PC-9 (cell line): ENCODE data around the gene CRAMP1.

Source experiments
- EZH2 ChIP-seq: fragments of 200-600 bp; sonication (generic); IDR thresholded peaks from 2 replicates; pipeline ENCODE4 v1.8.0; 2017; ENCODE audit warnings: antibody characterized with exemption, low read depth
- TF ChIP-seq, protein P1 (sequence below): fragments of 200-600 bp; sonication (generic); conservative IDR thresholded peaks from 2 replicates; pipeline ENCODE4 v1.6.1; 2017; ENCODE audit warnings: mixed run types, antibody characterized with exemption, mild to moderate bottlenecking, moderate library complexity

DNA sequence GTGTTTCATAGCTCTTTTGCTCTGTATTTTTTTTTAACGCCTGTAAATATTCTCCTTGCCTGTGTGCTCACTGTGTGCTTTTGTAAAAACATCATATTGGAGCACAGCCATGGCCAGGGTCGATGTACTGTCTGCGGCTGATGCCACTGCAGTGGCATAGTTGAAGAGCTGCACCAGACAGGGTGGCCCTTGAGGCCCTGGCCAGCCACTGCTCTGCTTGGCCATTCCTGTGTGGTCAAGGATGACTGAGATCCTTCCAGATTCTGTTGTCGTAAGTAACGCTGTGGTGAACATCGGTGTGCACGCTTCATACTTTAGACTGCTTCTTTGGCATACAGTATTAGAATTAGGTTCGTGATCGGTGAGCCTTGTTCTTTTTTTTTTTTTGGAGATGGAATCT is 14.6 kb downstream of the CRAMP1 start:
- TF ChIP-seq, protein P1, sequence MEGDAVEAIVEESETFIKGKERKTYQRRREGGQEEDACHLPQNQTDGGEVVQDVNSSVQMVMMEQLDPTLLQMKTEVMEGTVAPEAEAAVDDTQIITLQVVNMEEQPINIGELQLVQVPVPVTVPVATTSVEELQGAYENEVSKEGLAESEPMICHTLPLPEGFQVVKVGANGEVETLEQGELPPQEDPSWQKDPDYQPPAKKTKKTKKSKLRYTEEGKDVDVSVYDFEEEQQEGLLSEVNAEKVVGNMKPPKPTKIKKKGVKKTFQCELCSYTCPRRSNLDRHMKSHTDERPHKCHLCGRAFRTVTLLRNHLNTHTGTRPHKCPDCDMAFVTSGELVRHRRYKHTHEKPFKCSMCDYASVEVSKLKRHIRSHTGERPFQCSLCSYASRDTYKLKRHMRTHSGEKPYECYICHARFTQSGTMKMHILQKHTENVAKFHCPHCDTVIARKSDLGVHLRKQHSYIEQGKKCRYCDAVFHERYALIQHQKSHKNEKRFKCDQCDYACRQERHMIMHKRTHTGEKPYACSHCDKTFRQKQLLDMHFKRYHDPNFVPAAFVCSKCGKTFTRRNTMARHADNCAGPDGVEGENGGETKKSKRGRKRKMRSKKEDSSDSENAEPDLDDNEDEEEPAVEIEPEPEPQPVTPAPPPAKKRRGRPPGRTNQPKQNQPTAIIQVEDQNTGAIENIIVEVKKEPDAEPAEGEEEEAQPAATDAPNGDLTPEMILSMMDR = no peak
- TF ChIP-seq EZH2 = no peak
